NOMO-1 (cell line): ENCODE measurements around the gene TRAF3.

Source experiments
- DNase-seq, 2 experiments: peaks; one replicate each; lab custom pipeline; 2025; ENCODE audit not compliant: unreplicated experiment in 2 of 2; lab: John Stamatoyannopoulos, UW

TRAF3 gene

GRCh38 chr14:102776761-102777710 lies at the start of gene TRAF3:
TRAF3 (plus strand) TSS chr14:102777449; CDS start chr14:102870202, 92,753 bp downstream.
- DNase-seq: peak; percentile 19 to 42

- DNase-seq: no peak
Observed at GRCh38 chr14:102728501-102728900, 48.7 kb upstream of the TRAF3 start.

GRCh38 chr14:102729268-102729667 lies 48.0 kb upstream of the TRAF3 start:
- no peak for DNase-seq

- no peak for DNase-seq
Observed at GRCh38 chr14:102729825-102730224, 47.4 kb upstream of the TRAF3 start.

GRCh38 chr14:102731101-102731870 lies 46.0 kb upstream of the TRAF3 start:
- DNase-seq: no peak

GRCh38 chr14:102731871-102732800 lies 45.1 kb upstream of the TRAF3 start:
- no peak for DNase-seq

- DNase-seq: no peak
Observed at GRCh38 chr14:102732924-102733323, 44.3 kb upstream of the TRAF3 start.

GRCh38 chr14:102733326-102733725 lies 43.9 kb upstream of the TRAF3 start:
- no peak for DNase-seq

GRCh38 chr14:102734436-102734835 lies 42.8 kb upstream of the TRAF3 start:
- DNase-seq: no peak

GRCh38 chr14:102736956-102737355 lies 40.3 kb upstream of the TRAF3 start:
- DNase-seq: no peak

GRCh38 chr14:102737402-102738372 lies 39.6 kb upstream of the TRAF3 start:
- DNase-seq: no peak

- DNase-seq: no peak
Observed at GRCh38 chr14:102738373-102739189, 38.7 kb upstream of the TRAF3 start.

- no peak for DNase-seq
Observed at GRCh38 chr14:102739190-102739469, 38.1 kb upstream of the TRAF3 start.

GRCh38 chr14:102746634-102747438 lies 30.4 kb upstream of the TRAF3 start:
- DNase-seq: no peak

GRCh38 chr14:102748806-102749205 lies 28.4 kb upstream of the TRAF3 start:
- DNase-seq: no peak

GRCh38 chr14:102749393-102750305 lies 27.6 kb upstream of the TRAF3 start:
- DNase-seq: no peak

GRCh38 chr14:102750376-102750775 lies 26.9 kb upstream of the TRAF3 start:
- DNase-seq: no peak
